GM18951 (cell line): ENCODE measurements around the gene LENG1.
A peak's percentile ranks its signal among the peaks of the same experiment; 100 is the strongest.
"Not testable (repeated sequence)": the region's sequence is repeated elsewhere in the genome, so short reads cannot be mapped to it uniquely, and the experiment has no call there.

ENCODE experiments used
- POLR2A ChIP-seq: IDR thresholded peaks from 4 replicates; pipeline ENCODE4 v1.6.1; 2011; ENCODE audit warnings: mild to moderate bottlenecking; ENCODE audit not compliant: insufficient read length, insufficient read depth; ENCODE audit errors: extremely low read depth
- in situ Hi-C: fragments of 300-500 bp; cut with MboI; formaldehyde crosslinking; loops from one replicate; pipeline ENCODE4 v1.12.0; 2022; ENCODE audit warnings: low sequenced_read_pairs, mixed read lengths, inconsistent platforms; ENCODE audit not compliant: unreplicated experiment

LENG1 gene

DNA sequence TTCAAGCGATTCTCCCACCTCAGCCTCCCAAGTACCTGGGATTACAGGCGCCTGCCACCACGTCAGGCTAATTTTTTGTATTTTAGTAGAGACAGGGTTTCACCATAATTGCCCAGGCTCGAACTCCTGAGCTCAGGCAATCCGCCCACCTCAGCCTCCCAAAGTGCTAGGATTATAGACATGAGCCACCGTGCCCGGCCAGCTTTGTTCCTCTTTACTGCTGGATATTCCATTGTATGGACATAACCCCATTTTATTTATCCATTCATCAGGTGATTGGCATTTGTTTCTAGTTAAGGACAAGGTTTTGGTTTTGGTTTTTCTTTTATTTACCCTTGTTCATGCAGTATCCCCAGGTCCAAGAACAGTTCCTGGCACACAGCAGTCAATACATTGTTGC is 37.0 kb upstream of the LENG1 start:
- in situ Hi-C loops, result no loop called here

DNA sequence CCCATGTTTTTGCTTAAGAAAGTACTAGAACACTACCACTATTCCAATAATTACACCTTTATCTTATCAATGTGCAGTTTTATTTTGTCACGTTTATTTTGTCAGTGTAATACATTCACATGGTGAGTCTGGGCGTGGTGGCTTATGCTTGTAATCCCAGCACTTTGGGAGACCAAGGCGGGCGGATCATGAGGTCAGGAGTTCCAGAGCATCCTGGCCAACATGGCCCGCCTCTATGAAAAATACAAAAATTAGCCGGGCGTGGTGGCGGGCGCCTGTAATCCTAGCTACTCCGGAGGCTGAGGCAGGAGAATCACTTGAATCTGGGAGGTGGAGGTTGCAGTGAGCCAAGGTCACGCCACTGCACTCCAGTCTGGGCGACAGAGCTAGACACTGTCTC is 34.9 kb upstream of the LENG1 start:
- in situ Hi-C loops, result not testable (repeated sequence)

More for the DNA sequence above, 37.0 kb upstream of the LENG1 start:
- TF ChIP-seq POLR2A, result no peak

DNA sequence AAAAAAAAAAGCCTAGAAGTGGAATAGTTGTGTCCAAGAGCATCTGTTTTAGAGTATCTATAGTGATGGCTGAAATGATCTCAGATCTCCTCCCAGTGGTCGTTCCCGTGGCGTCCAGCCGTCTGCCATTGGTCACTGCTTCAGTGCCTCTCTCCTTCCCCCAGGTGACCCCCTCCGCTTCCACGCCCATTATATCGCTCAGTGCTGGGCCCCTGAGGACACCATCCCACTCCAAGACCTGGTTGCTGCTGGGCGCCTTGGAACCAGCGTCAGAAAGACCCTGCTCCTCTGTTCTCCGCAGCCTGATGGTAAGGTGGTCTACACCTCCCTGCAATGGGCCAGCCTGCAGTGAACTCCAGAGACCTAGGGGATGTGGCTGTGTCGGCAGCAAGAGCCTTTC is 33.5 kb upstream of the LENG1 start:
- in situ Hi-C loops, result no loop called here

DNA sequence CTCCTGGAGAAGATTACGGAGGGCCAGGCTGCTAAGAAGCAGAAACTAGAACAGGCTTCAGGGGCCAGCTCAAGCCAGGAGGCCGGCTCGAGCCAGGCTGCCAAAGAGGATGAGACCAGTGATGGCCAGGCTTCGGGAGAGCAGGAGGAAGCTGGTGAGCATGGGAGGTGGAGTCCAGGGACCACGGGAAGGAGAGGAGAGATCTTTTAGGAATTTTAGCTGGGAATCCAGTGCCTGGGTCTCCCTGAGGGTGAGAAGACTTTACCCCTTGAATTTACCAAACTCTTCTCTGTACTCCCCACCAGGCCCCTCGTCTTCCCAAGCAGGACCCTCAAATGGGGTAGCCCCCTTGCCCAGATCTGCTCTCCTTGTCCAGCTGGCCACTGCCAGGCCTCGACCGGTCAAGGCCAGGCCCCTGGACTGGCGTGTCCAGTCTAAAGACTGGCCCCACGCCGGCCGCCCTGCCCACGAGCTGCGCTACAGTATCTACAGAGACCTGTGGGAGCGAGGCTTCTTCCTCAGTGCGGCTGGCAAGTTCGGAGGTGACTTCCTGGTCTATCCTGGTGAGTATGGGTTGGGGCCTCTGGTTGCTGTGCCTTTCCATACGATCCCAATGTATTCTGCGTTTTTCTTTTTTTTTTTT is 32.4 kb upstream of the LENG1 start:
- no peak for TF ChIP-seq POLR2A
- in situ Hi-C loops, result no loop called here

More for the DNA sequence above, 33.5 kb upstream of the LENG1 start:
- TF ChIP-seq POLR2A, result no peak

DNA sequence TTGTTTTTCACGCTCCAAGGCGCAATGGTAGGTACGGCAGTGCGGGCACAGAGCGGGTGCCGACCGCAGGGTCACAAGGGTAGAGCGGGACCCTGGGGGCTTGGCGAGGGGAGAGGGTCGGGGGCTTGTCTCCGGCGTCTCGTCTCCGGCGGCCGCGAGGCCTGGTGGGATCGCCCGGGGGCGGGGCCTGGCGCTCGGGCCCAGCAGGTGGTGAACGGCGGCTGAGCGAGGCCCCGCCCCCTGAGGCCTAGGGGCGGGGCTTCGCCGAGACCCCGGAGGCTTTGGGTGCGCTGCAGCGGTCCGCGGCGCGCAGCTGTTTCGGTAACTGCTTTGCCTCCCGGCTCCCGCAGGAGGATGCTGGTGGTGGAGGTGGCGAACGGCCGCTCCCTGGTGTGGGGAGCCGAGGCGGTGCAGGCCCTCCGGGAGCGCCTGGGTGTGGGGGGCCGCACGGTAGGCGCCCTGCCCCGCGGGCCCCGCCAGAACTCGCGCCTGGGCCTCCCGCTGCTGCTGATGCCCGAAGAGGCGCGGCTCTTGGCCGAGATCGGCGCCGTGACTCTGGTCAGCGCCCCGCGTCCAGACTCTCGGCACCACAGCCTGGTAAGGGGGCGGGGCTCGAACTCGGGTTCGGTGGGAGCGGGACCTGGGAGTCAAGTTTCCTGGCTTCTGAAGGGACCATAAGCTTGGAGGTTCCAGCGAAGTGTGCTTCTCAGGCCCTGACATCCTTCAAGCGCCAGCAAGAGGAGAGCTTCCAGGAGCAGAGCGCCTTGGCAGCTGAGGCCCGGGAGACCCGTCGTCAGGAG is 31.7 kb upstream of the LENG1 start, which contains the start of gene TSEN34:
TSS of gene TSEN34 (plus strand) at position 298 of the 800 bp plus-strand sequence. CDS start at position 355, 57 bp downstream.
- peak; percentile 81 for TF ChIP-seq POLR2A
- in situ Hi-C loops, result no loop called here

DNA sequence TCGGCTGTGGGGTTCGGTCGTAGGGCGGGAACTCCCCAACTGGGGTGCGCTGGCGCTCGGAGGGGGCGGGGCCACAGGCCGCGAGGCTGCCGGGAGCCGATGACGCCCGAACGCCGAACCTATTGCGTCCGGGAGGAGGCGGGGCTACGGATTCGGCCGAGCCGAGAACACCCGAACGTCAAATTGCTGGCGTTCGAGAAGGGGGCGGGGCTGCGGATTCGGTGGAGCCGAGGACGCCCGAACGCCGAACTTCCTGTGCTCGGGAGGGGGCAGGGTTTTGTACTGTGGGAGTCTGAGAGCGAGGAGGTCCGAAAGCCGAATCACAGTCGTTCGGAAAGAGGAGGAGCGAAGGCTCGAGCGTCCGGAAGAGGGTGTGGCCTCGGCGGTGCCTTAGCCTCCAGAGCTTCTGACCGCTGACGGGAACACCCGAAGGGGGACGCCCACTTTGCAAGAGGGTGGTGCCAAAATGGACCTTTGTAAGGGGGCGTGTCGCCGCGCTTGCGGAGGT is 31.0 kb upstream of the LENG1 start:
- in situ Hi-C loops, result no loop called here
- TF ChIP-seq POLR2A, result no peak

DNA sequence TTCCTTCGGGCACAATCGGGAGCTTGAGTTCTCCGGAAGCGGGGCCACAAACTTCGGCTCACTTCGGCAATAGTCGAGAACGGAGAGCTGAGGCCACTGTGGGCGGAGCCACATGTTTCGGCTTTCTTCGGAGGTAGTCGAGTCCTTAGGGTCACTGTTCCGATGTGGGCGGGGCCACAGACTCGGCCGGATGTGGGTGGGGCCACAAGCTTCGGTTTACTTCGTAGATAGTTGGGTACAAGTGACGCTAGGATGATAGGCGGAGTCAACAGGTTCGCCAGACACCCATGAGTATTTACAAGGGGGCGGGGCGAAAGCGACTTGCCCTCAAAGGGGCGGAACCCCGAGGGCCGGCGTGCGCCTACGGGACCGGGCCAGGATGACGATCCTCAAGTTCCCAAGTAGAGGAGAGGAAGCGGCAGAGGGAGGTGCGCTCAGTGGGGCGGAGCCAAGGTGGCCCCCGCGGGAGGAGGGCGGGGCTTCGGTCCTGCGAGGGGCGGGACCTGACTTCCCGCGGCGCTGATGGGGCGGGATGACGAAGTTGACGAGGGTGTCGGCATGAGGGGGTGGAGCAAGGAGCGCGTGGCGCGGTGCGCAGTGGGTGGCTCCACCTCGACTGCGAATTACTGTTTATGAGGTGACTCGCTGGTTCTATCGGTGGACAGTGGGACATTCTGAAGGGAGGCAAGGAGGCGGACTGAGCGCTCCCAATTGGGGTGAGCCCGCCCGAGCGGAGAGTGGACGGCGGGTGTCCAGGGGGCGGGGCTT is 30.4 kb upstream of the LENG1 start:
- in situ Hi-C loops, result no loop called here
- peak; percentile 69 for TF ChIP-seq POLR2A

DNA sequence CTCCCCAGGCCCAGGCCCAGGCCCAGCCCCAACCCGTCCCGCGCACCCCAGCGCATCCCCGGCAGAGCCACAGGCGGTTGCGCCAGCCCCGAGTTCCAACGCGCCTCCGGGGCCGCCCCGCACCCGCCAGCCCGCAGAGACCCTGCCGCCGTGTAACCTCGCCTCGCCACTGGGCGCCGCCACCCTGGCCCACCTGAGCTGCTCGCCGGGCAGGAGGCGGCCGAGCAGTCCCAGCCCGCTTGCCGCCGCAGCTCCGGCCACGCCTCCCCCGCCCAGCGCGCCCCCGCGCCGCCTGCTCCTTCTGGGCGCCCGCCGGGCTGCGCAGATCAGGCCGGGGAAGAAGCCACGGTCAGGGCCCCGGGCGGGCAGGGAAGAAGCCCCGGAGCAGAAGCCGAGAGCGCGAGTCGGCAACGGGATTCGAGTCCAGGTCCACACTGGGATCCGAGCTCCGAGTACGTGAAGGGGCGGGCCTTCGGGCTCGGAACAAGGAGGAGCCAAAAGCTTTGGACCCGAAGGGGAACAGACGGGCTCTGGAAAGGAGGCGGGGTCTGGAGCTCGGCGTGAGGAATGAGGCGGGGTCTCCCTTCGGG is 29.7 kb upstream of the LENG1 start, which contains the start of gene MBOAT7:
TSS of gene MBOAT7 (minus strand) at position 436 of the 590 bp plus-strand sequence. CDS start 1,072 bp downstream, outside the sequence.
- in situ Hi-C loops, result no loop called here
- peak; percentile 61 for TF ChIP-seq POLR2A

DNA sequence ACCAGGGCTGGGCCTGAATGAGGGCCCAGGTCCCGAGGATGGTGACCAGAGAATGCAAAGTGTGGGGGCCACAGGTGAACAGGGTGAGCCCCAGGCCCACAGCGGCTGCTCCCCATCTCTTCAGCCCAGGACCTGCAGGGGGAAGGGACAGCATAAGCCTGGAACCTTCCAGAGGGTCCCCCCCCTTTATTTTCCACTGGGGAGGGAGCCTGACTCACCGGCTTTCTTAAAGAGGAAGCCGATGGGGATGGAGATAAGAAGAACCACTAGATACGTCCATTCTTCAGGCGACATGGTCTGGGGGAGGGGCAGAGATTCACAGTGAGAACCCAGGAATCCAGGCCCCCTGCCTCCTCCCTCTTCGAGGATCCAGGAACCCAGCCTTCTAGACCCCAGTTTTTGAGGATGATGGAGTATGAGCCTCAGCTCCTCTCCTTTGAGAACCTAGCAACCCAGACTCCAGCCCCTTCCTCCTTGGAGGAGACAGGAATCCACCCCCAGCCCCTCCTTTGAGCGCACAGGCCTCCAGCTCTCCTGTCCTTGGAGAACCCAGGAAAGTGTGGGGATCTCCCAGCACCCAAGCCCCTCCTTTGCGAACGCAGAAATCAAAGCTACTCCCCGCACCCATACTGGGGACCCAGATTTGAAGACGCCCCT is 28.8 kb upstream of the LENG1 start:
- TF ChIP-seq POLR2A, result no peak
- in situ Hi-C loops, result no loop called here

DNA sequence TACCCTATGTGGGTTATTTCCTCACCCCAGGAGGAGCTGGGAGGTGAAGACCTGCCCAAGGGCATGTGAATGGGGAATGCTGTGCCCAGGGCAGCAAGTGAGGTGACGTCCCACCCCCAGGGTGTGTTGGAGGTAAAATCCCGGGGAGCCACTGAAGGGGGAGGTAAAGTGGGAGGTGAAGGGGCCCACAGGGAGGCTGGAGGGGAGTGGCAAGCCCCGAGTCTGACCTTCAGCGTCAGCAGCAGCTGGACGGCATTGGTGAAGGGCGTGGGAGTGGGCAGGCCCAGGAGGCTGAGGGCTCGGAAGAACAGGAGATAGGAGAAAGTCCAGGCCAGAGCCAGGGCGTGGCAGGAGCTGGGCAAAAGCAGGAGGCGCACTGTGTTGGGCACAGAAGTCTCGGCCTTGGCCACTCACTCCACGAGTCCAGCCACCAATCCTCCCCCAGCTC is 27.4 kb upstream of the LENG1 start:
- in situ Hi-C loops, result no loop called here
- no peak for TF ChIP-seq POLR2A

DNA sequence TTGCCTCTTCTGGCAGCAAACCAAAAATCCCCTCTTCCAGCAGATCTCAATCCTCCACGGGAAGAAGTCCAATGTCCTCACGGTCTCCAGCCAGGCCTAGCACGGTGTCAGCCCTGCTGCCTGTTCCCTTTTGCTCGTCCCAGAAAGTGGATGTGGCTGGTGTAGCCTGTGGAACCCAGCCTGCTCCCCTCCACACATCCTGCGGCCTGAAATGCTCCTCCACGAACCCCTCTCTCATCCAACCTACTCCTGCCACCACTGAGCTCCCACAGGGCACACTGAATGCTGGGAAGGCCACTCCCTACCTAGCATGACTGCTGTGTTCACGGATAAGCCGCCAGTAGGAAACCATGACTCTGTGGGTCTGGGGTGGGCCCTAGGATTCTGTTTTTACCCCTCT is 26.8 kb upstream of the LENG1 start:
- in situ Hi-C loops, result no loop called here
- TF ChIP-seq POLR2A, result no peak

DNA sequence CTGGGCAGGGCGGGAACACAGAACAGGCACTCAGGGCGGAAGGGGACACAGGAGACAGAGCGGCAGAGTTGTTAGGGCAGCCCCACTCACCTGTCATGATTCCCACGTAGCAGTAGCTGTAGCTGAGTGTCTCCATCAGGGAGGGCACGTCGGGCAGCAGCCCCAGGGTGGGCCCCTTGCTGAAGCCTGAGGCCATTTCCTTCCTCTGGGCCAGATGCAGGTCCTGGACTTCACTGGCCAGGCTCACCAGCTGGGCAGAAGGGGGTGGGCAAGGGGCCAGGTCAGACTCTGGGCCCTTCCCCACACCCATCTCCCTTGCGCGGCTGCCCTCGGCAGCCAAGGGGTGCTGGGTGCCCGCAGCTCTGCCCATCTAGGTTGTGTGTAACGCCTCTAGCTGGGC is 23.9 kb upstream of the LENG1 start:
- in situ Hi-C loops, result no loop called here
- no peak for TF ChIP-seq POLR2A

DNA sequence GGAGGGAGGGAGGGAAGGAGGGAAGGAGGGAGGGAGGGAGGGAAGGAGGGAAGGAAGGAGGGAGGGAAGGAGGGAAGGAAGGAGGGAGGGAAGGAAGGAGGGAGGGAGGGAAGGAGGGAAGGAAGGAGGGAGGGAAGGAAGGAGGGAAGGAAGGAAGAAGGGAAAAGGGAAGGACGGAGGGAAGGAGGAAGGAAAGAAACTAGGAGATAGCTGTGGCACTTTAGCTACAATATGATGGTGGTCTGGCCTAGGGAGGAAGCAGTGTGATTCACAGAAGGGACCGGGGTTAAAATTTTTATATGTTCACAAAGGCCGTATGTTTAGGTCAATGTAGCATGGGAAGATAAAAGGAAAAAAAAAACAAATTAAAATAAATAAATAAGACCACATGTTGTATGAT is 22.4 kb upstream of the LENG1 start:
- in situ Hi-C loops, result not testable (repeated sequence)

DNA sequence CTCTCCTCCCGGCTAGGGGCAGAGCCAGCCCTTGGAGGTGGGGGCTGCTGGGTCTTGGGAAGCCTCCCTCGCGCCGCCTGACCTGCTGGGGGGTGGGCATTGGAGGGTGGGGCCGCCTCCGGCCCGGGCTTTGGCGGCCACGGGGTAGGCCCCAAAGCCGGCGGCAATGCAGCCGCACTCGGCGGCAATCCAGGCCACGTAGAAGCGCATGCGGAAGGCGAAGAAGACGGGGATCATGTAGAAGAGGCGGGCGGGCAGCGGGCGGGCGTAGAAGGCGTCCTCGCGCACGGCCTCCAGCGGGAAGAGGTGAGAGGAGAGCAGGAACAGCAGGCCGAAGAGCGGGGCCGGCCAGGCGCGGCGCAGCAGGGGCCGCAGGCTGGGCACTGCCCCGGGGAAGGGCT is 21.2 kb upstream of the LENG1 start:
- TF ChIP-seq POLR2A, result no peak
- in situ Hi-C loops, result no loop called here
